ENCODE results near the gene POLR2B. TPM values are rescaled to one million over a fixed set of nuclear protein-coding genes. Genes with fewer than 3 reads are reported as not detected.

POLR2B gene
- total RNA-seq, 1 experiment from 2014 or later: 108 TPM

GRCh38 chr4:57070461-57070860 lies 91.8 kb downstream of the POLR2B start:
- Histone ChIP-seq H4K20me1 (ENCODE audit: control insufficient read depth, insufficient read depth, insufficient read length) (no peaks in the 10 kb centered on the region), H3K4ac (ENCODE audit: low read depth, low read length) (no peak overlapping the region), H3K79me1 (ENCODE audit: insufficient read depth, low read depth, low read length, poor library complexity, severe bottlenecking) (no peaks in the 10 kb centered on the region), H2BK15ac (ENCODE audit: low read depth, low read length) (no peak overlapping the region), H3T11ph (ENCODE audit: low read length) (no peak overlapping the region), H2AFZ (ENCODE audit: low read length) (no peak overlapping the region), H4K8ac (replicated peaks; ENCODE audit: insufficient read length, low read depth, low read length) (no peak overlapping the region), H3K9me3 (ENCODE audit: control insufficient read depth, low read depth, low read length) (no peaks in the 10 kb centered on the region), H4K5ac (ENCODE audit: insufficient read length, low read depth, low read length) (no peak overlapping the region), H3K56ac (ENCODE audit: insufficient read length, low read depth, low read length) (no peak overlapping the region), H3K27me3 (ENCODE audit: insufficient read depth, low read length) (no peaks in the 10 kb centered on the region), H2BK20ac (ENCODE audit: low read depth, low read length, poor library complexity, severe bottlenecking) (no peak overlapping the region), H3K27ac (ENCODE audit: insufficient read length, low read depth, low read length) (no peak overlapping the region), H3K23me2 (ENCODE audit: insufficient read length, low read depth, low read length, poor library complexity, severe bottlenecking) (no peaks in the 10 kb centered on the region), H2AK5ac (ENCODE audit: insufficient read length, low read length) (no peak overlapping the region), H3K14ac (ENCODE audit: insufficient read depth, low read length) (no peak overlapping the region), H3K18ac (ENCODE audit: insufficient read length, low read depth, low read length) (no peak overlapping the region), H3K79me2 (ENCODE audit: insufficient read depth, low read length) (no peaks in the 10 kb centered on the region), H3K23ac (ENCODE audit: insufficient read length, low read depth, low read length) (no peak overlapping the region), H3K9ac (ENCODE audit: extremely low read depth, insufficient read length, low read length) (no peak overlapping the region), H3K4me2 (ENCODE audit: insufficient read depth, insufficient read length, low read length) (no peak overlapping the region), H4K91ac (ENCODE audit: insufficient read length, low read depth, low read length) (no peak overlapping the region), H3K4me1 (ENCODE audit: insufficient read depth, low read length) (no peaks in the 10 kb centered on the region), H2BK120ac (ENCODE audit: low read depth, low read length, poor library complexity, severe bottlenecking) (no peak overlapping the region), H2BK12ac (ENCODE audit: insufficient read length, low read depth, low read length) (no peak overlapping the region), H2BK5ac (ENCODE audit: insufficient read length, low read length) (no peak overlapping the region)
- no CpG with 5 or more reads among the region's 2 CpGs for WGBS (ENCODE audit: extremely low coverage, insufficient read length, low lambda C conversion rate)
- no peak for DNase-seq
- Mint-ChIP-seq H3K36me3 (ENCODE audit: insufficient read depth in 1 of 3, low read depth in 3 of 3) (no peaks in the 10 kb centered on the region; a peak in 1 of 7 replicates), H3K27me3 (ENCODE audit: low read depth) (peaks cover 7% of the 10 kb centered on the region), H3K4me1 (peaks cover 0 to 2% of the 10 kb centered on the region in 2 experiments; a peak in 1 of 4 replicates), H3K4me3 (no peak overlapping the region), H3K9me3 (no peaks in the 10 kb centered on the region), H3K27ac (no peak overlapping the region)
- TF ChIP-seq CTCF (conservative IDR thresholded peaks at IDR 0.05): no peak

Data from H9 (cell line).